ENCODE results near the gene FZD10.

The FZD10 gene, protein sequence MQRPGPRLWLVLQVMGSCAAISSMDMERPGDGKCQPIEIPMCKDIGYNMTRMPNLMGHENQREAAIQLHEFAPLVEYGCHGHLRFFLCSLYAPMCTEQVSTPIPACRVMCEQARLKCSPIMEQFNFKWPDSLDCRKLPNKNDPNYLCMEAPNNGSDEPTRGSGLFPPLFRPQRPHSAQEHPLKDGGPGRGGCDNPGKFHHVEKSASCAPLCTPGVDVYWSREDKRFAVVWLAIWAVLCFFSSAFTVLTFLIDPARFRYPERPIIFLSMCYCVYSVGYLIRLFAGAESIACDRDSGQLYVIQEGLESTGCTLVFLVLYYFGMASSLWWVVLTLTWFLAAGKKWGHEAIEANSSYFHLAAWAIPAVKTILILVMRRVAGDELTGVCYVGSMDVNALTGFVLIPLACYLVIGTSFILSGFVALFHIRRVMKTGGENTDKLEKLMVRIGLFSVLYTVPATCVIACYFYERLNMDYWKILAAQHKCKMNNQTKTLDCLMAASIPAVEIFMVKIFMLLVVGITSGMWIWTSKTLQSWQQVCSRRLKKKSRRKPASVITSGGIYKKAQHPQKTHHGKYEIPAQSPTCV

GRCh38 chr12:130162267-130162666 lies at the start of gene FZD10:
Gene FZD10 (plus strand): TSS chr12:130162464. CDS start chr12:130162943, 479 bp downstream.
- DNase-seq (ENCODE audit: low read depth in 2 of 2, low spot score in 1 of 2): no peak

DNA sequence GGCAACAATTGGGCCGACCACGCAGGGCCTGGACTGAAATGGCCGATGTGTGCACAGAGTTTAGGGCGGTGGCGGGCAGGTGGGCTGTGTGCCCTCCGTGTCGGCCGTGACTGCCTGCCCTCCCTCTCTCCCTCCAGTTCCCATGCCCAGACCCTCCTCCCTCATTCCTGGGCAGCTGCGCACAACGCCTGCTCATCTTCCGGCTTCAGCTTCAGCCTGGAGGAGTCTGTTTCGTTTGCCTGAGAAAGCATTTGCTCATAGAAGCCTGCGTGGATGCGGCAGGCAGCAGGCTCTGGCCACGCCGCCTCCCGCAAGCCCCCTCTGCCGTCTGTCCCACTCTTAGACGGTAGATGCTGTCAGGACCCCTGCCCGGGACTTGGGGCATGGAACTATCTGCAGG lies 47.3 kb upstream of the FZD10 start:
- DNase-seq (ENCODE audit: low read depth in 2 of 2, low spot score in 1 of 2): no peak

- DNase-seq (ENCODE audit: low read depth in 2 of 2, low spot score in 1 of 2): no peak
Measured at GRCh38 chr12:130115646-130116045, 46.6 kb upstream of the FZD10 start.

DNA sequence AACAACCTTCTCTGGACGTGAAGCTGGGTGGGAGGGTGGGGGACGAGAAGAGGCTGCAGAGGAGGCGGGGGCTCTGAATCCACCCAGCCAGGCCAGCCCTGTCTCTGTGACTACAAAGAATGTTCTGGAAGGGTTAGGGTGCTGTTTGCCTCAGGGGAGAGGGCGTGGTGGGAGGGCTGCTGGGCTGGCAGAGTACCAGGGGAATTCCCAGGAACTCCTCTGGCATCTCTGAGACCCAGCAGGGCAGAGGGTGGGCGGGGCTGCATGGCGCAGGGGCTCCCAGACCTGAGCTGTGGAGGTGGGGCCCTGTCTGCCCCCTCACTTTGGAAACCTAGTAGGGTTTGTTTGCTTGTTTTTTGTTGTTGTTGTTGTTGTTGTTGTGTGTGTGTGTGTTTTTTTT lies 45.5 kb upstream of the FZD10 start:
- no peak for DNase-seq (ENCODE audit: low read depth in 2 of 2, low spot score in 1 of 2)

GRCh38 chr12:130117233-130117632 lies 45.0 kb upstream of the FZD10 start:
- DNase-seq (ENCODE audit: low read depth in 2 of 2, low spot score in 1 of 2): no peak

GRCh38 chr12:130117701-130118100 lies 44.6 kb upstream of the FZD10 start:
- no peak for DNase-seq (ENCODE audit: low read depth in 2 of 2, low spot score in 1 of 2)

- no peak for DNase-seq (ENCODE audit: low read depth in 2 of 2, low spot score in 1 of 2)
Measured at GRCh38 chr12:130118181-130118580, 44.1 kb upstream of the FZD10 start.

- no peak for DNase-seq (ENCODE audit: low read depth in 2 of 2, low spot score in 1 of 2)
Measured at GRCh38 chr12:130119241-130119861, 42.9 kb upstream of the FZD10 start.

- DNase-seq (ENCODE audit: low read depth in 2 of 2, low spot score in 1 of 2): no peak
Measured at GRCh38 chr12:130120012-130120805, 42.1 kb upstream of the FZD10 start.

GRCh38 chr12:130121226-130122000 lies 40.9 kb upstream of the FZD10 start:
- DNase-seq (ENCODE audit: low read depth in 2 of 2, low spot score in 1 of 2): no peak

GRCh38 chr12:130122356-130122755 lies 39.9 kb upstream of the FZD10 start:
- no peak for DNase-seq (ENCODE audit: low read depth in 2 of 2, low spot score in 1 of 2)

DNA sequence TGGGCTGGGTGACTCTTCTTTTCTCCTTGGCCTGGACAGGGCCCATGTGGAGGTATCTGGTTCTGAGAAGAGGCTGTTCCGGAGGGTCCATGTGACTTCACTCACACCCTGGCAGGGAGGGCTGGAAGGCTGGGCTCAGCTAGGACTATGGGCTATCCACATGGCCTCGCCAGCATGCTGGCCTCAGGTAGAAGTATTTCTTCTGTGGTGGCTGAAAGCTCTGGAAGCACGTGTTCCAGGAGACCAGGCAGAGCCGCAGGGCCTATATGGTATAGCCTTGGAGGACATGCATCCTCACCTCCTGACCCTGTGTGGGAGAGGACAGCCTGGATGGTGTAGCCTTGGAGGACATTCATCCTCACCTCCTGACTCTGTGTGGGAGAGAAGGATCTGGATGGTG lies 38.2 kb upstream of the FZD10 start:
- DNase-seq (ENCODE audit: low read depth in 2 of 2, low spot score in 1 of 2): no peak

DNA sequence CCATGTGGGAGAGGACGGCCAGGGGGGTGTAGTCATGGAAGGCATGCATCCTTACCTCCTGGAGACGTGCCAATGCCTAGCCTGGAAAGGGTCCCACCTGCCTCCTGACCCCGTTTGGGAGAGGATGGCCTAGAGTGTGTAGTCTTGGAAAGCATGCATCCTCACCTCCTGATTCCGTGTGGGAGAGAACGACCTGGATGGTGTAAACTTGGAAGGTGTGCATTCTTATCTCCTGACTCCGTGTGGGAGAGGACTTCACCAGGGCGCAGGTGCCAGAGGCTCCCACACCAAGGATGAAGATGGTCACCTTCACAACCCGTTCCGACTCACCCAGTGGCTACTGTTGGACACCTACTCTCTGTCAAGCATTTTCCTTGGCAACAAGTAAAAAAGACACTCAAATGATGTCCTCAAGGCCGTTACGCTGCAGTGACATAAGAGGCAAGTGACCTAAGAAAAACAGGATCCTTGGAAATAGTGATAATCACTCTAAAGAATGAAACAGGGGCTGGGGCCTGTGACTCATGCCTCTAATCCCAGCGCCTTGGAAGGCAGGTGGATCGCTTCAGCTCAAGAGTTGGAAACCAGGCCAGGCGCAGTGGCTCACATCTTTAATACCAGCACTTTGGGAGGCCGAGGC lies 37.5 kb upstream of the FZD10 start:
- DNase-seq (ENCODE audit: low read depth in 2 of 2, low spot score in 1 of 2): no peak

- no peak for DNase-seq (ENCODE audit: low read depth in 2 of 2, low spot score in 1 of 2)
Measured at GRCh38 chr12:130126023-130126432, 36.2 kb upstream of the FZD10 start.

DNA sequence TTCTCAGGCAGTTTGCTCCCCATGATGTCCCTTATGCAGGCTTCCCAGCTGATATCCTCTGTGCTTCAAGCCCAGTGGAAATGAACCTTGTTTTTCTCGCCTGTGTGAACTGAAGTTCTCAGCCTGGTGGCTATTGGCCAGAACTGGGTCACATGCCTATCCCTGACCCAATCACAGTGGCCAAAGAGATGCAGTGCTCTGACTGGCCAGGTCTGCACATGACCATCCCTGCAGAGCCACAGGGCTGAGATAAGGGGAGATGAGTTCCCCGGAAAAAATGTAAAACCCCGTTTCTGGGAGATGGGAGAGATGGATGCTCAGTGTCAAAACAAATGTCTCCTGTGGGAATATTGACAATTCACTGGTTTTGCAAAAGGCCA lies 34.7 kb upstream of the FZD10 start:
- DNase-seq (ENCODE audit: low read depth in 2 of 2, low spot score in 1 of 2): no peak

- DNase-seq (ENCODE audit: low read depth in 2 of 2, low spot score in 1 of 2): no peak
Measured at GRCh38 chr12:130127912-130128789, 34.1 kb upstream of the FZD10 start.

DNA sequence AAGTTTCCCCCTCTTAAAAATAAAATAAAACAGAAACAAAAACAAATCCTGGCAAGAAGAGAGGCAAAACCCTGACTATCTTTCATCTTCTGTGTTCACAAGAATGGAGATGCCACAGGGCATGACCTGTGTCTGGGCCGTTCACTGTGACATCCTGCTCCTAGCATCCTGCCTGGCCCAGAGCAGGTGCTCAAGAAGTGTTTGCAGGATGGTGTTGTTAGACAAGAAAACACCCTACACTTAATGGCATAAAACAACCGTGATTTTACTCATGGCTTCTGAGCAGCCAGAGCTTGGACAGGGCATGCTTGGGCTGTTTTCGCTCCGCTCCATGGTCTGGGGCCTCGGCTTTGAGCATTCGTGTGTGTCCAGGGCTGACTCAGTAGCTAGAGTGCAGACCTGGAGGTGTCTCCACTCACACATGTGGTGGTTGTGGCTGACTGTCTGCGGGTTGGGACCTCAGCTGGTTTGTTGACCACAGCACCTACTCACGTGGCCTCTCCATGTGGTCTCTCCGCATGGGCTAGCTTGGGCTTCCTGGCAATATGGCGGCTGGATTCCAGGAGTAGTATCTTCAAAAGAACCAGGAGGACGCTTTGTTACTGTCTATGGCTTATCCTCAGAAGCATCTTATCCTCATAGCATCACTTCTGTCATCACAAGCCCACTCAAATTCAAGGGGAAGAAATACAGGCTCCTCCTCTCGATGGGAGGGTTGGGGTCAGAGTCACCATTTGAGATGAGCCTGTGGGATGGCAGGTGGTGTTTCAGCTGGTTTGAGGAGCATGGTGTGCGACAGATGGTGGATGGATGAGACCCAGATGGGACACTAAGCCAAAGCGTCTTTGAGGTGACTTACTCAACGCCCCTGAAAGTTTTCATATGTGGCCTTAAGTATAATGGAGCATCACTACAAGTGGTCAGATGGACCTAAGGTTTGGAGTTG lies 33.2 kb upstream of the FZD10 start:
- no peak for DNase-seq (ENCODE audit: low read depth in 2 of 2, low spot score in 1 of 2)

GRCh38 chr12:130130346-130130745 lies 31.9 kb upstream of the FZD10 start:
- DNase-seq (ENCODE audit: low read depth in 2 of 2, low spot score in 1 of 2): no peak
